ENCODE measurements around the gene JADE1.

- TF ChIP-seq CTCF (IDR thresholded peaks at IDR 0.05; ENCODE audit: low read depth, low read length, missing input control) (no peak), FOXA1 (IDR thresholded peaks at IDR 0.05) (no peak), RAD21 (IDR thresholded peaks at IDR 0.05) (no peak), ZBTB33 (IDR thresholded peaks at IDR 0.05) (no peak), TAF1 (conservative IDR thresholded peaks at IDR 0.05) (no peak), REST (IDR thresholded peaks at IDR 0.05) (no peak), FOXA2 (IDR thresholded peaks at IDR 0.05) (no peak), YY1 (IDR thresholded peaks at IDR 0.05) (no peak), SP1 (IDR thresholded peaks at IDR 0.05) (no peak)
These were observed 37.7 kb downstream of the JADE1 start for GRCh38 chr4:128847082-128847724.
